H9 (cell line): ENCODE results near the gene USH2A. TPM values are rescaled to one million over a fixed set of nuclear protein-coding genes. Genes with fewer than 3 reads are reported as not detected.
A peak's percentile ranks its signal among the peaks of the same experiment; 100 is the strongest.

Experiments
- DNase-seq: peaks from one replicate; pipeline ENCODE4 v3.0.0-alpha.2; 2017
- H2AFZ ChIP-seq: one replicate; pipeline ENCODE4 v1.6.1; 2013; ENCODE audit warnings: mild to moderate bottlenecking, low read length, control low read depth, moderate library complexity
- H2AK5ac ChIP-seq: 2 replicates; pipeline ENCODE4 v1.6.1; 2013; ENCODE audit warnings: low read length, control low read depth, mixed read lengths; ENCODE audit not compliant: insufficient read length
- H2BK120ac ChIP-seq: one replicate; pipeline ENCODE4 v1.6.1; 2013; ENCODE audit warnings: low read depth, mild to moderate bottlenecking, low read length, control low read depth, inconsistent platforms; ENCODE audit not compliant: poor library complexity, severe bottlenecking
- H2BK12ac ChIP-seq: 2 replicates; pipeline ENCODE4 v1.6.1; 2013; ENCODE audit warnings: low read length, control low read depth, mixed read lengths, low read depth; ENCODE audit not compliant: insufficient read length
- H2BK15ac ChIP-seq: 2 replicates; pipeline ENCODE4 v1.6.1; 2013; ENCODE audit warnings: low read depth, low read length, control low read depth
- H2BK20ac ChIP-seq: one replicate; pipeline ENCODE4 v1.6.1; 2013; ENCODE audit warnings: low read depth, mild to moderate bottlenecking, low read length, control low read depth, inconsistent platforms; ENCODE audit not compliant: poor library complexity, severe bottlenecking
- H2BK5ac ChIP-seq: 2 replicates; pipeline ENCODE4 v1.6.1; 2013; ENCODE audit warnings: low read length, control low read depth, mixed read lengths; ENCODE audit not compliant: insufficient read length
- H3K14ac ChIP-seq: 2 replicates; pipeline ENCODE4 v1.6.1; 2013; ENCODE audit warnings: low read length, control low read depth; ENCODE audit not compliant: insufficient read depth
- H3K18ac ChIP-seq: 2 replicates; pipeline ENCODE4 v1.6.1; 2013; ENCODE audit warnings: low read depth, mild to moderate bottlenecking, mixed read lengths, low read length, control low read depth; ENCODE audit not compliant: insufficient read length
- H3K23ac ChIP-seq: 2 replicates; pipeline ENCODE4 v1.6.1; 2013; ENCODE audit warnings: low read length, control low read depth, mixed read lengths, low read depth; ENCODE audit not compliant: insufficient read length
- H3K23me2 ChIP-seq: 2 replicates; pipeline ENCODE4 v1.6.1; 2013; ENCODE audit warnings: low read depth, mild to moderate bottlenecking, mixed read lengths, low read length, control low read depth; ENCODE audit not compliant: insufficient read length, poor library complexity, severe bottlenecking
- H3K27ac ChIP-seq: 2 replicates; pipeline ENCODE4 v1.5.1; 2013; ENCODE audit warnings: low read length, control low read depth, mixed read lengths, low read depth; ENCODE audit not compliant: insufficient read length
- H3K27me3 ChIP-seq: 2 replicates; pipeline ENCODE4 v1.6.1; 2013; ENCODE audit warnings: low read length, control low read depth, inconsistent platforms; ENCODE audit not compliant: insufficient read depth
- H3K4ac ChIP-seq: 2 replicates; pipeline ENCODE4 v1.6.1; 2013; ENCODE audit warnings: low read depth, mild to moderate bottlenecking, control low read depth, inconsistent platforms, low read length, moderate library complexity
- H3K4me1 ChIP-seq: 2 replicates; pipeline ENCODE4 v1.6.1; 2013; ENCODE audit warnings: low read length, control low read depth, inconsistent platforms; ENCODE audit not compliant: insufficient read depth
- H3K4me2 ChIP-seq: 2 replicates; pipeline ENCODE4 v1.6.1; 2013; ENCODE audit warnings: low read length, control low read depth, mixed read lengths; ENCODE audit not compliant: insufficient read length, insufficient read depth
- H3K56ac ChIP-seq: 2 replicates; pipeline ENCODE4 v1.6.1; 2013; ENCODE audit warnings: low read depth, mild to moderate bottlenecking, mixed read lengths, low read length, control low read depth; ENCODE audit not compliant: insufficient read length
- H3K79me1 ChIP-seq: 2 replicates; pipeline ENCODE4 v1.6.1; 2013; ENCODE audit warnings: low read depth, mild to moderate bottlenecking, moderate library complexity, low read length, control low read depth, inconsistent platforms; ENCODE audit not compliant: insufficient read depth, poor library complexity, severe bottlenecking
- H3K79me2 ChIP-seq: 2 replicates; pipeline ENCODE4 v1.6.1; 2013; ENCODE audit warnings: low read length, control low read depth, inconsistent platforms; ENCODE audit not compliant: insufficient read depth
- H3K9ac ChIP-seq: 2 replicates; pipeline ENCODE4 v1.6.1; 2013; ENCODE audit warnings: low read length, control low read depth, mixed read lengths; ENCODE audit not compliant: insufficient read length; ENCODE audit errors: extremely low read depth
- H3K9me3 ChIP-seq: one replicate; pipeline ENCODE4 v1.6.1; 2013; ENCODE audit warnings: low read depth, low read length, inconsistent platforms; ENCODE audit not compliant: control insufficient read depth
- H3T11ph ChIP-seq: one replicate; pipeline ENCODE4 v1.6.1; 2013; ENCODE audit warnings: mild to moderate bottlenecking, low read length, control low read depth, inconsistent platforms
- H4K20me1 ChIP-seq: one replicate; pipeline ENCODE4 v1.6.1; 2013; ENCODE audit not compliant: control insufficient read depth, insufficient read length, insufficient read depth
- H4K5ac ChIP-seq: 2 replicates; pipeline ENCODE4 v1.6.1; 2013; ENCODE audit warnings: low read depth, mild to moderate bottlenecking, mixed read lengths, low read length, control low read depth; ENCODE audit not compliant: insufficient read length
- H4K8ac ChIP-seq: replicated peaks from 2 replicates; pipeline ENCODE4 v1.6.1; 2013; ENCODE audit warnings: low read length, control low read depth, mixed read lengths, low read depth; ENCODE audit not compliant: insufficient read length
- H4K91ac ChIP-seq: 2 replicates; pipeline ENCODE4 v1.6.1; 2013; ENCODE audit warnings: low read depth, mild to moderate bottlenecking, moderate library complexity, mixed read lengths, low read length, control low read depth; ENCODE audit not compliant: insufficient read length
- H3K27ac Mint-ChIP-seq, 3 experiments: 2 replicates in 2 of 3; 3 replicates in 1 of 3; pipeline ENCODE4 v1.8.0; 2020 to 2021; ENCODE audit warnings: mixed read lengths in 3 of 3, mild to moderate bottlenecking in 1 of 3, moderate library complexity in 1 of 3
- H3K27me3 Mint-ChIP-seq: 2 replicates; pipeline ENCODE4 v1.8.0; 2021; ENCODE audit warnings: low read depth, mild to moderate bottlenecking, moderate library complexity, mixed read lengths
- H3K36me3 Mint-ChIP-seq, 3 experiments: 2 replicates in 2 of 3; 3 replicates in 1 of 3; pipeline ENCODE4 v1.8.0; 2020 to 2021; ENCODE audit warnings: low read depth in 3 of 3, mixed read lengths in 3 of 3; ENCODE audit not compliant: insufficient read depth in 1 of 3
- H3K4me1 Mint-ChIP-seq, 2 experiments: 2 replicates each; pipeline ENCODE4 v1.8.0; 2020; ENCODE audit warnings: mixed read lengths in 2 of 2
- H3K4me3 Mint-ChIP-seq, 2 experiments: 2 replicates in 1 of 2; 3 replicates in 1 of 2; pipeline ENCODE4 v1.8.0; 2020 to 2021; ENCODE audit warnings: mild to moderate bottlenecking in 2 of 2, mixed read lengths in 2 of 2, moderate library complexity in 1 of 2
- H3K9me3 Mint-ChIP-seq, 2 experiments: 2 replicates in 1 of 2; 3 replicates in 1 of 2; pipeline ENCODE4 v1.8.0; 2020; ENCODE audit warnings: mild to moderate bottlenecking in 2 of 2, mixed read lengths in 2 of 2, moderate library complexity in 1 of 2
- CTCF ChIP-seq: fragments of 200-600 bp; sonication (generic); conservative IDR thresholded peaks from 3 replicates; pipeline ENCODE4 v1.8.0; 2021; ENCODE audit warnings: antibody characterized with exemption, mild to moderate bottlenecking
- WGBS: extraction: QIAGEN DNeasy Blood & Tissue Kit; methylation state at CpG from one replicate; pipeline ENCODE4 v1.1.7; 2013; ENCODE audit warnings: missing lambda C conversion rate, low lambda C conversion rate, mixed read lengths; ENCODE audit not compliant: insufficient read length; ENCODE audit errors: extremely low coverage; 5-methylcytosine and 5-hydroxymethylcytosine counted together
- total RNA-seq: library from RNA; stranded (reverse); gene quantifications from 2 replicates; pipeline ENCODE4 v1.2.1, GENCODE V29; 2021

Gene USH2A
- total RNA-seq, 1 experiment from 2014 or later: 0.11 TPM

- no peak for TF ChIP-seq CTCF
- H3K4ac ChIP-seq: no peak overlapping the region
- H4K8ac ChIP-seq: no peak overlapping the region
- H2BK12ac ChIP-seq: no peak overlapping the region
- H4K91ac ChIP-seq: no peak overlapping the region
- no peak overlapping the region for H3K27ac ChIP-seq
- H4K20me1 ChIP-seq: no peaks in the 10 kb centered on the region
- H2AK5ac ChIP-seq: no peak overlapping the region
- no peak overlapping the region for H2AFZ ChIP-seq
- H2BK20ac ChIP-seq: no peak overlapping the region
- H3K14ac ChIP-seq: no peak overlapping the region; the same call in 1 of the 2 replicates
- no peak overlapping the region for H3K23ac ChIP-seq
- H3K9me3 ChIP-seq: no peaks in the 10 kb centered on the region
- H3K23me2 ChIP-seq: no peaks in the 10 kb centered on the region
- peaks cover 56% of the 10 kb centered on the region in 2 experiments for H3K4me1 Mint-ChIP-seq
- H3K27me3 Mint-ChIP-seq: no peaks in the 10 kb centered on the region
- no peaks in the 10 kb centered on the region for H3K79me1 ChIP-seq
- no peaks in the 10 kb centered on the region for H3K79me2 ChIP-seq
- H3K9me3 Mint-ChIP-seq: no peaks in the 10 kb centered on the region
- H3K36me3 Mint-ChIP-seq: no peaks in the 10 kb centered on the region
- peaks cover 14% of the 10 kb centered on the region for H3K4me1 ChIP-seq
- H3K4me2 ChIP-seq: no peak overlapping the region
- no peak overlapping the region for H3K18ac ChIP-seq
- no peak overlapping the region for H3T11ph ChIP-seq
- no peak overlapping the region for H3K4me3 Mint-ChIP-seq
- no CpG with 5 or more reads among the region's 9 CpGs for WGBS
- H3K27me3 ChIP-seq: no peaks in the 10 kb centered on the region
- H3K56ac ChIP-seq: no peak overlapping the region
- H4K5ac ChIP-seq: no peak overlapping the region
- no peak overlapping the region for H2BK120ac ChIP-seq
- no peak overlapping the region for H2BK5ac ChIP-seq
- H2BK15ac ChIP-seq: no peak overlapping the region
- peak overlapping the region in 2 of 3 experiments; percentile 77 to 87; a peak in 4 of 7 replicates for H3K27ac Mint-ChIP-seq
- no peak for DNase-seq
- no peak overlapping the region for H3K9ac ChIP-seq
Observed at GRCh38 chr1:215650446-215651149, 772.6 kb downstream of the USH2A start.
